GM12801 (cell line): ENCODE data around the gene TP53I11.

ENCODE experiments used
- CTCF ChIP-seq: IDR thresholded peaks from one replicate; pipeline ENCODE4 v1.5.1; 2011; ENCODE audit warnings: control low read depth; ENCODE audit not compliant: insufficient read length; ENCODE audit errors: extremely low read depth

TP53I11 gene

DNA sequence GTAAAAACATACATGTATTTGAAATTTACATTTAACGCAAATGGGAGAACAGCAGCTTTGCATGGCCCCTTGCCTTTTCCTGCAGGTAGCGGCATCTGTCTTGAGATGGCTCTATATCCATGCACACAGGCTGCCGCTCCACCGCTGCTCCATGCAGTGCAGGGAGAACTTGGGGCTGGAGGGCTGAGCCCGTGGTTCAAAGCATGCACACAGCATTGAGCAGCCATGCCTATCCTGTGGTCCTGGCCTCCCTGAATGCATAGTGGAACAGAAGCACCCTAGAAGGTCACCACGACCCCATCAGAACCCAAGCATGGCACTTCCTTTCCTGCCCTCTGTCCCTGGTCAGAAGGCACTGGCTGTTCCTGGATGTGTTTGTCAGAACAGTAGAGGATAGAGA, 35.0 kb upstream of the TP53I11 start:
- TF ChIP-seq CTCF, result no peak

DNA sequence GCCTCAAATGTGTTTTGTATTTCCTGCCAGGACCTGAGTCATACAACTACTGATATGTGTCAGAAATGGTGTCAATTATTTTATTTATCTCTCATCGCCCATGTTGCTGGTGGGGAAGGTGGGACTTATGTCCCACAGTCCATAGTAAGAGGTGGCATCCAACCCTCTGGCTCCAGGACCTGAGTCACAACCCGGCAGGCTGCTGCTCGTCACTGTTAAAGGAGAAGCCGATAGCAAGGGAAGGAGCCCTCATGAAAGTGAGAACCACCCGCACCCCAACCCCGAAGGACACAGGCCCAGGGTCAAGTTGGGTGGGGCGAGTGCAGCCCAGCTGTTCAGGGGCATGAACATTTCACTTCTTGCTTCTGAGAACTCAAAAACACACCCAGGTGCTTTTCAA, 33.1 kb upstream of the TP53I11 start:
- TF ChIP-seq CTCF, result no peak

DNA sequence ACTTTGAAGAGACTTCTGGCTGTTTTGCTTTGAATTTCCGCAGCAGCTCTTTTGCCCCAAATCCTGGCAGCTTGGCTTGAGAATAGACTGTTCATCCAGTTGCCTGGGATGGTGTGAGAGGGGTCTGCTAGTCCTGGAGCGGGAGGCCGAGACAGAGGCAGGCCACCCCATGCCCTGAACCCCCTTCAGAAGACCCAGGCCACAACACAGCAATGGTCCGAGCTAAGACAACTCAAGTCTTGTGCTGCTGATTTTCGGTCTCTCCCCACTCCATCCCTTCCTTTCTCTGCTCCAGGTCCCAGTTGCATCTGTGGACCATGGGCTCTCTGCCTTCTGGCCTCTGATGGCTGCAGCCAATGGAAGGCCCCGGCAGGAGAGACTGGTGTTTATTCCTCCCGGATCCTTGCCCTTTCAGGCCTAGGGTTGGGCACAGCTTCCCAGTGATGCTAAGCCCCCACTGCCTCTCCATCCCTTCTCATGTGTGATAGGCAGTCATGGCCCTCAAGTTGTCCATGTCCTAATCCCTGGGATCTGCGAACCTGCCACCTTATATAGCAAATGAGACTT, 31.9 kb upstream of the TP53I11 start:
- TF ChIP-seq CTCF, result no peak

- no peak for TF ChIP-seq CTCF
Measured at GRCh38 chr11:44980533-44981427, 30.1 kb upstream of the TP53I11 start.

DNA sequence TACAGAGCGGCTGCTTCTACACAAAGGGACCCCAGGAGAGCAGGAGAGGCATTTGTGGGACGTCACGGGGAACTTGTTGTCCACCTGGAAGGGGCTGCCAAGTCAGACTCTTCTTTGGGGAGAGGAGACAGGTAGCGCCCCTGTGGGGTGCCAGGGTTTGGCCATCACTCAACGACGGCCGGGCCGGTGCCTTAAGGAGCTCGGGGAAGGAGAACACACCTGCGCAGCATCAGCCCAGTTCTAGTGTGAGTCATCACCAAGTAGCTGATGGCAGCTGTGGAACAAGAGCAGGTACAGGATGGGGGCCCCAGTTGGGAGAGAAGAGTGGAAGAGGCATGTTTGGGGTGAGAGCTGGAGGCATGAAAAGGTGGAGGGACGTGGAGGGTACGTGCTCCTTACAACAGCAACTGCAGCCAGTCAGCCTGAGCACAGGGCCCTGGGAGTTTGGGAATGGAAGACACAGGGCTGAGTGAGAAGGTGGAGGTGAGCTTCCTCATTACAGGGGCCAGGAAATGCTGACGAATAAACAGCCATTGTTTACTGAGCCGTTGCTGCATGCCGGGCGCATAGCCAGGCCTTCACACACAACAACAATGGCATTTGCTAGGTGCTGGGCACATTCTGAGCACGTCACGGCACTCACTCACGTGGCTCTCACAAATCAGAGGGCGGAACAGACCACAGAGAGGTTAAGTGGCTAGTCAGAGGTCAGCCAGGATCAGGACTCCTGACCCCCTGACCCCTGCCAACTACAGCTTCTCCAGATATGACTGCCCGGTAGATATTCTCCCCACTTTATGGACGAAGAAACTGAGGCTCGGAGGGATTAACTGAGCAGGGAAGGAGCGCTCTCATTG, 29.1 kb upstream of the TP53I11 start:
- no peak for TF ChIP-seq CTCF

- no peak for TF ChIP-seq CTCF
Measured at GRCh38 chr11:44978961-44979331, 28.3 kb upstream of the TP53I11 start.

DNA sequence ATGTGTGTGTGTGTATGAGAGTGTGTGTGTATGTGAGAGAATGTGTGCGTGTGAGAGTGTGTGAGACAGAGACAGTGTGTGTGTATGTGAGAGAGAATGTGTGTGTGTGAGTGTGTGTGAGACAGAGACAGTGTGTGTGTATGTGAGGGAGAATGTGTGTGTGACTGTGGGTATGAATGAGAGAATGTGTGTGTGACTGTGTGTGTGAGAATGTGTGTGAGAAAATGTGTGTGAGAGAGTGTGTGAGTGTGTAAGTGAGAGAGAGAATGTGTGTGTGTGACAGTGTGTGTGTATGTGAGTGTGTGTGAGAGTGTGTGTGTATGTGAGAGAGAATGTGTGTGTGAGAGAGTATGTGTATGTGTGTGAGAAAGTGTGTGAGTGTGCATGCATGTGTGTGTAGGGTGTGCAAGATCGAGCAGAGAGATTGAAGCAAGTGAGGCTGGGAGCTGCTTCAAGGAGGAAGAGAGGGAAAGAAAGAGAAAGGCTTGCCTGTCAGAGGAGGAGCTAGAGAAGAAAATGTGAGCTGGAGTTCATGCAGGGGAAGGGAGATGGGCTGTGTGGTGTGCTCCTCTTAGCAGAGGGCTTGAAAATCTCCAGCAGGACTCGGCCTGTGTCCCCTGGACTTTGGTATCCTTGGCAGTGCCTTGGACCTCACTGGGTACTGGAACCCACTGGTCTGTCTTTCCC, 27.7 kb upstream of the TP53I11 start:
- TF ChIP-seq CTCF, result no peak
